Thoracic aorta endothelial cell (primary cell): ENCODE data around the gene ACTR3. TPM values are rescaled to one million over a fixed set of nuclear protein-coding genes. Genes with fewer than 3 reads are reported as not detected.

Source experiments
- small RNA-seq: library from RNA; depleted of rRNA; stranded (forward); fragments of <200 nt; gene quantifications from one replicate; pipeline ENCODE3, GENCODE V24; 2012
- total RNA-seq: library from RNA; depleted of rRNA; stranded (reverse); fragments of >200 nt; gene quantifications from 2 replicates; pipeline ENCODE4 v1.2.3, GENCODE V29; 2012

Gene ACTR3
- total RNA-seq: 481 and 539 TPM in 2 replicates

GRCh38 chr2:113889471-113890252 is at the start of gene ACTR3:
TSS of gene ACTR3 (plus strand) at chr2:113890089. CDS start at chr2:113890280, 191 bp downstream.

Small RNAs within 50 kb of the gene (small RNA-seq; reads per million reads assigned to genes)
- not detected for gene RF00012

Other genes starting within 250 kb of the ACTR3 start
- 132 and 133 TPM in 2 replicates for gene SLC35F5, start 133.4 kb upstream of the ACTR3 start, total RNA-seq